ENCODE data around the gene TFCP2L1. TPM values are rescaled to one million over a fixed set of nuclear protein-coding genes. Genes with fewer than 3 reads are reported as not detected.

The TFCP2L1 gene
- total and polyA plus RNA-seq, 12 donors, result 0.02 to 0.60 (median 0.14) TPM; not detected in 1

- peaks cover 0 to 7% (median 0%) of the 10 kb centered on the region in 9 donors for H3K4me1 ChIP-seq
- no peak for ATAC-seq
- peaks cover 0 to 16% (median 0%) of the 10 kb centered on the region in 11 donors for H3K9me3 ChIP-seq
- no peak overlapping the region for H3K27ac ChIP-seq
- no peak for DNase-seq
- H3K27me3 ChIP-seq, result peaks cover 0 to 8% (median 0%) of the 10 kb centered on the region in 7 donors
- TF ChIP-seq, protein P1, sequence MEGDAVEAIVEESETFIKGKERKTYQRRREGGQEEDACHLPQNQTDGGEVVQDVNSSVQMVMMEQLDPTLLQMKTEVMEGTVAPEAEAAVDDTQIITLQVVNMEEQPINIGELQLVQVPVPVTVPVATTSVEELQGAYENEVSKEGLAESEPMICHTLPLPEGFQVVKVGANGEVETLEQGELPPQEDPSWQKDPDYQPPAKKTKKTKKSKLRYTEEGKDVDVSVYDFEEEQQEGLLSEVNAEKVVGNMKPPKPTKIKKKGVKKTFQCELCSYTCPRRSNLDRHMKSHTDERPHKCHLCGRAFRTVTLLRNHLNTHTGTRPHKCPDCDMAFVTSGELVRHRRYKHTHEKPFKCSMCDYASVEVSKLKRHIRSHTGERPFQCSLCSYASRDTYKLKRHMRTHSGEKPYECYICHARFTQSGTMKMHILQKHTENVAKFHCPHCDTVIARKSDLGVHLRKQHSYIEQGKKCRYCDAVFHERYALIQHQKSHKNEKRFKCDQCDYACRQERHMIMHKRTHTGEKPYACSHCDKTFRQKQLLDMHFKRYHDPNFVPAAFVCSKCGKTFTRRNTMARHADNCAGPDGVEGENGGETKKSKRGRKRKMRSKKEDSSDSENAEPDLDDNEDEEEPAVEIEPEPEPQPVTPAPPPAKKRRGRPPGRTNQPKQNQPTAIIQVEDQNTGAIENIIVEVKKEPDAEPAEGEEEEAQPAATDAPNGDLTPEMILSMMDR (IDR thresholded peaks at IDR 0.05), result no peak
- no peak overlapping the region for H3K4me3 ChIP-seq
- 77 to 81% methylated on average over 10 of the region's 10 CpGs for WGBS, 2 donors
- H3K36me3 ChIP-seq, result no peaks in the 10 kb centered on the region
- intact Hi-C loops (cut with DNase I), result no loop called here
Observed at GRCh38 chr2:121173806-121174205, 111.2 kb downstream of the TFCP2L1 start.

GRCh38 chr2:121173112-121173511 lies 111.9 kb downstream of the TFCP2L1 start:
- ATAC-seq (no peak), DNase-seq (no peak)
- 71 to 74% methylated on average over 4 of the region's 4 CpGs for WGBS, 2 donors
- no peak overlapping the region for H3K27ac ChIP-seq
- intact Hi-C loops (cut with DNase I), result no loop called here
- H3K36me3 ChIP-seq, result no peaks in the 10 kb centered on the region
- peaks cover 0 to 7% (median 0%) of the 10 kb centered on the region in 9 donors for H3K4me1 ChIP-seq
- peaks cover 0 to 8% (median 0%) of the 10 kb centered on the region in 7 donors for H3K27me3 ChIP-seq
- peaks cover 0 to 16% (median 0%) of the 10 kb centered on the region in 11 donors for H3K9me3 ChIP-seq
- H3K4me3 ChIP-seq, result no peak overlapping the region
- TF ChIP-seq, protein P1 (IDR thresholded peaks at IDR 0.05), result no peak

DNA sequence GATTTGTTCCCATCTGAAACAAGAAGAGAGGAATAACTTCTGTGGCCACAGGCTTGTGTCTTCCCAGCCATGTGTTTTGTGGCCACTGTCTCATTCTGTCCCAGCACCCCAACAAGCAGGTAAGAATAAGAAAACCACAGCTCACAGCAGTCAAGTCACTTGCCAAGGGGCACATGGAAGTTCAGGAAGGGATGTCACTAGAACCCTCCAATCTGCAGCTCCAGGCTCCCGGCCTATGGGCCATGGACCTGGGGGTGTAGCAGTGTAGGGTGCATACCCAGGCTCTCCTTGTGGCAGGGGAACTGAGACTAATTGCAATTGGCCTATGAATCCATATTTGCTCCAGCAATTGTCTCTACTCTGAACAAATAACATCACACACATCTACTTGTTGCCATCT lies 112.5 kb downstream of the TFCP2L1 start:
- no peaks in the 10 kb centered on the region for H3K36me3 ChIP-seq
- intact Hi-C loops (cut with DNase I), result no loop called here
- TF ChIP-seq, protein P1 (IDR thresholded peaks at IDR 0.05), result no peak
- H3K9me3 ChIP-seq, result peaks cover 0 to 16% (median 0%) of the 10 kb centered on the region in 11 donors
- 75 to 100% methylated on average over 1 of the region's 1 CpG for WGBS, 2 donors
- DNase-seq (no peak), ATAC-seq (no peak)
- H3K4me1 ChIP-seq, result peaks cover 0 to 7% (median 0%) of the 10 kb centered on the region in 9 donors
- peaks cover 0 to 8% (median 0%) of the 10 kb centered on the region in 7 donors for H3K27me3 ChIP-seq
- no peak overlapping the region for H3K27ac ChIP-seq
- no peak overlapping the region for H3K4me3 ChIP-seq

DNA sequence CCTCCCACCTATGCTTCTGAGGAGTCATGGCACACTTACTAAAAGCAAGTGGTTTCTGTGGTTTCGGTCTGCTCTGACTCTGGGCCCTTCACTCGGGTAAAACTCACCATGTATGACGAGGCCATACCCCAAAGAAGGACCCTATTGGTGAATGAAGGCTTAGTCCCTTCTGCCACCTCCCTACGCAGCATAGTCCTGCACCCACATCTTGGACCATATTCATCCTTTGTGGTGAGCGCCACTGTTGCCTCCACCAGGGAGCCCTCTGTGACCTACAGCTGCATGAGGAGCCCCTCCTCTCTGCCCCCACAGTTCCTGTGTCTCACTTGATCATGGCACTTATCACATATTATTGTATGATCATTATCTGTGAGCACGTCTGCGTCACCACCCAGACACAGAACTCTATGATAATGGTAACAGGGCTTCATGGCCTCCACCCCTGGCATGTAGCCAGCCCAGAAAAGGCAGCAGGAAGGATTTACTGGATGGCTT lies 113.3 kb downstream of the TFCP2L1 start:
- H3K27me3 ChIP-seq, result peaks cover 0 to 8% (median 0%) of the 10 kb centered on the region in 7 donors
- DNase-seq (no peak), ATAC-seq (no peak)
- no peak overlapping the region for H3K4me3 ChIP-seq
- intact Hi-C loops (cut with DNase I), result no loop called here
- no peaks in the 10 kb centered on the region for H3K36me3 ChIP-seq
- H3K4me1 ChIP-seq, result peaks cover 0 to 7% (median 0%) of the 10 kb centered on the region in 9 donors
- TF ChIP-seq, protein P1 (IDR thresholded peaks at IDR 0.05), result no peak
- no peak overlapping the region for H3K27ac ChIP-seq
- peaks cover 0 to 16% (median 0%) of the 10 kb centered on the region in 11 donors for H3K9me3 ChIP-seq
- 79 to 82% methylated on average over 7 of the region's 7 CpGs for WGBS, 2 donors
